ENCODE results near the gene SERGEF. TPM values are rescaled to one million over a fixed set of nuclear protein-coding genes. Genes with fewer than 3 reads are reported as not detected.

The SERGEF gene
- 45.5 TPM for total RNA-seq

- DNase-seq = peak; percentile 82
These were observed at the start of gene SERGEF for GRCh38 chr11:18012906-18013781. TSS of gene SERGEF (minus strand) at chr11:18013047. CDS start at chr11:18013010, 37 bp downstream.

- no peak for DNase-seq
These were observed 48.5 kb upstream of the SERGEF start for GRCh38 chr11:18061351-18061750.

- no peak for DNase-seq
These were observed 43.8 kb upstream of the SERGEF start for GRCh38 chr11:18056561-18057181.

- DNase-seq = no peak
These were observed 41.8 kb upstream of the SERGEF start for GRCh38 chr11:18054511-18055103.

GRCh38 chr11:18050848-18051247 lies 38.0 kb upstream of the SERGEF start:
- no peak for DNase-seq

- no peak for DNase-seq
These were observed 33.4 kb upstream of the SERGEF start, which contains the start of gene TPH1 for GRCh38 chr11:18046116-18046777. TSS of gene TPH1 (minus strand) at chr11:18046269. CDS start at chr11:18040762, 5,507 bp downstream.

GRCh38 chr11:18036456-18036855 lies 23.6 kb upstream of the SERGEF start:
- DNase-seq = no peak

GRCh38 chr11:18027475-18027874 lies 14.6 kb upstream of the SERGEF start:
- no peak for DNase-seq

- DNase-seq = no peak
These were observed 9.6 kb upstream of the SERGEF start for GRCh38 chr11:18022419-18022818.

GRCh38 chr11:18019650-18020049 lies 6.8 kb upstream of the SERGEF start:
- DNase-seq = no peak

GRCh38 chr11:18016789-18017188 lies 3.9 kb upstream of the SERGEF start:
- DNase-seq = no peak

- DNase-seq = no peak
These were observed 2.0 kb upstream of the SERGEF start for GRCh38 chr11:18014876-18015275.

GRCh38 chr11:18013790-18014507 lies 1.1 kb upstream of the SERGEF start:
- DNase-seq = no peak

GRCh38 chr11:18012122-18012905 lies 533 bp downstream of the SERGEF start:
- DNase-seq = peak; percentile 21

- DNase-seq = no peak
These were observed 1.2 kb downstream of the SERGEF start for GRCh38 chr11:18011633-18012032.

GRCh38 chr11:18010977-18011586 lies 1.8 kb downstream of the SERGEF start:
- no peak for DNase-seq

- no peak for DNase-seq
These were observed 2.7 kb downstream of the SERGEF start for GRCh38 chr11:18010121-18010670.

GRCh38 chr11:18005376-18006129 lies 7.3 kb downstream of the SERGEF start:
- DNase-seq = no peak

GRCh38 chr11:18001191-18001590 lies 11.7 kb downstream of the SERGEF start:
- no peak for DNase-seq

- DNase-seq = no peak
These were observed 12.1 kb downstream of the SERGEF start for GRCh38 chr11:18000760-18001159.

All from occipital lobe (tissue), 2 donors.